ENCODE data around the gene MCHR1.

- TF ChIP-seq CEBPB (IDR thresholded peaks at IDR 0.05) (no peak), TEAD4 (IDR thresholded peaks at IDR 0.05) (no peak), REST (IDR thresholded peaks at IDR 0.05; ENCODE audit: low read depth) (no peak), EP300 (IDR thresholded peaks at IDR 0.05; ENCODE audit: borderline replicate concordance) (no peak), CREB1 (IDR thresholded peaks at IDR 0.05; ENCODE audit: low read depth) (no peak), RAD21 (IDR thresholded peaks at IDR 0.05; ENCODE audit: low read depth) (no peak), TAF1 (IDR thresholded peaks at IDR 0.05; ENCODE audit: low read depth) (no peak)
These were observed 20.1 kb upstream of the MCHR1 start for GRCh38 chr22:40659166-40659565.

Measured in Ishikawa (cell line).